Panc1 (cell line): ENCODE results near the gene SERAC1. TPM values are rescaled to one million over a fixed set of nuclear protein-coding genes. Genes with fewer than 3 reads are reported as not detected.

ENCODE experiments used
- ATAC-seq: fragments of 200-7000 bp; cut with Tn5 transposase; 2 replicates; pipeline ENCODE4 v1.9.1; 2020; ENCODE audit warnings: mild to moderate bottlenecking, moderate library complexity
- BruUV-seq: library from RNA; stranded (reverse); fragments of 400-500 nt; replicated peaks from 2 replicates; lab custom pipeline; 2021; lab: Mats Ljungman, UMichigan
- CTCF ChIA-PET: fragments of 300-600 bp; sonication (Branson Sonifier 250); formaldehyde crosslinking; loops from one replicate; lab custom pipeline; 2022; ENCODE audit warnings: antibody characterized with exemption; lab: Charles Lee
- POLR2A ChIA-PET: fragments of 300-600 bp; sonication (Branson Sonifier 250); formaldehyde crosslinking; loops from one replicate; lab custom pipeline; 2022; ENCODE audit warnings: antibody characterized with exemption; lab: Charles Lee
- DNase-seq: peaks from one replicate; pipeline ENCODE4 v3.0.0-alpha.2; 2010; ENCODE audit warnings: low read depth, low spot score
- H3K27ac ChIP-seq: 2 replicates; pipeline ENCODE4 v1.5.1; 2011; ENCODE audit warnings: mild to moderate bottlenecking, low read length, inconsistent platforms
- H3K27me3 ChIP-seq: fragments of 200-500 bp; sonication (Bioruptor generic); 2 replicates; pipeline ENCODE4 v1.6.0; 2014; ENCODE audit warnings: low read length, inconsistent platforms; ENCODE audit not compliant: control insufficient read depth, insufficient read depth
- H3K36me3 ChIP-seq: fragments of 200-500 bp; sonication (Bioruptor generic); 2 replicates; pipeline ENCODE4 v1.5.1; 2014; ENCODE audit warnings: inconsistent platforms, mild to moderate bottlenecking, low read length, moderate library complexity; ENCODE audit not compliant: control insufficient read depth, insufficient read depth
- H3K4me1 ChIP-seq: 2 replicates; pipeline ENCODE4 v1.5.1; 2011; ENCODE audit warnings: inconsistent platforms, mild to moderate bottlenecking, low read length, moderate library complexity; ENCODE audit not compliant: control insufficient read depth, insufficient read depth
- H3K4me3 ChIP-seq, 2 experiments: 2 replicates each; pipeline ENCODE4 v1.5.1; 2011 to 2012; ENCODE audit warnings: low read depth in 2 of 2, low read length in 2 of 2, mild to moderate bottlenecking in 2 of 2, inconsistent platforms in 1 of 2, moderate library complexity in 1 of 2
- H3K9me3 ChIP-seq: fragments of 200-500 bp; sonication (Bioruptor generic); 2 replicates; pipeline ENCODE4 v1.5.1; 2014; ENCODE audit warnings: low read depth, mild to moderate bottlenecking, inconsistent platforms, low read length, moderate library complexity; ENCODE audit not compliant: control insufficient read depth, insufficient read depth
- CTCF ChIP-seq: fragments of 450-650 bp; IDR thresholded peaks from 2 replicates; pipeline ENCODE4 v1.5.1; 2017; ENCODE audit warnings: mild to moderate bottlenecking
- POLR2AphosphoS5 ChIP-seq: IDR thresholded peaks from 2 replicates; pipeline ENCODE4 v1.6.1; 2012; ENCODE audit warnings: mild to moderate bottlenecking, low read depth, low read length, moderate library complexity
- SIN3A ChIP-seq: IDR thresholded peaks from 2 replicates; pipeline ENCODE4 v1.6.1; 2012; ENCODE audit warnings: low read depth, mild to moderate bottlenecking, low read length, moderate library complexity, borderline replicate concordance; ENCODE audit not compliant: insufficient read depth
- TCF7L2 ChIP-seq: IDR thresholded peaks from 2 replicates; pipeline ENCODE4 v1.6.1; 2011; ENCODE audit warnings: mild to moderate bottlenecking, low read depth, low read length, inconsistent platforms
- in situ Hi-C: cut with HindIII; loops from 2 replicates; pipeline ENCODE4 v1.10.0; 2016; ENCODE audit warnings: low sequenced_read_pairs, low pct_unique_long_range_greater_than_20kb
- intact Hi-C: fragments of 100-400 bp; cut with micrococcal nuclease; formaldehyde crosslinking; loops from one replicate; pipeline ENCODE4 v1.10.0; 2022; ENCODE audit not compliant: unreplicated experiment
- total RNA-seq: library from RNA; stranded (reverse); gene quantifications from one replicate; pipeline ENCODE4 v1.2.1, GENCODE V29; 2021; ENCODE audit not compliant: unreplicated experiment
- TF ChIP-seq, protein P1 (sequence below), 2 experiments: IDR thresholded peaks; 2 replicates each; pipeline ENCODE4 v1.6.1; 2011 to 2012; ENCODE audit warnings: low read depth in 2 of 2, control low read depth in 1 of 2, low read length in 1 of 2, mild to moderate bottlenecking in 1 of 2, moderate library complexity in 1 of 2; ENCODE audit not compliant: insufficient read depth in 1 of 2

The SERAC1 gene
- total RNA-seq, 1 experiment from 2014 or later = 8.2 TPM

GRCh38 chr6:158125271-158125670 is 42.8 kb downstream of the SERAC1 start:
- in situ Hi-C loops (no loop called here), intact Hi-C loops (no loop called here)
- no TSS peak for BruUV-seq
- no peak for ATAC-seq
- Histone ChIP-seq H3K4me1 (no peaks in the 10 kb centered on the region), H3K4me3 (no peak overlapping the region), H3K9me3 (no peaks in the 10 kb centered on the region), H3K36me3 (no peaks in the 10 kb centered on the region), H3K27me3 (no peaks in the 10 kb centered on the region), H3K27ac (no peak overlapping the region)
- DNase-seq = no peak
- TF ChIP-seq CTCF (no peak), TCF7L2 (no peak), POLR2AphosphoS5 (no peak), SIN3A (no peak)
- TF ChIP-seq, protein P1, sequence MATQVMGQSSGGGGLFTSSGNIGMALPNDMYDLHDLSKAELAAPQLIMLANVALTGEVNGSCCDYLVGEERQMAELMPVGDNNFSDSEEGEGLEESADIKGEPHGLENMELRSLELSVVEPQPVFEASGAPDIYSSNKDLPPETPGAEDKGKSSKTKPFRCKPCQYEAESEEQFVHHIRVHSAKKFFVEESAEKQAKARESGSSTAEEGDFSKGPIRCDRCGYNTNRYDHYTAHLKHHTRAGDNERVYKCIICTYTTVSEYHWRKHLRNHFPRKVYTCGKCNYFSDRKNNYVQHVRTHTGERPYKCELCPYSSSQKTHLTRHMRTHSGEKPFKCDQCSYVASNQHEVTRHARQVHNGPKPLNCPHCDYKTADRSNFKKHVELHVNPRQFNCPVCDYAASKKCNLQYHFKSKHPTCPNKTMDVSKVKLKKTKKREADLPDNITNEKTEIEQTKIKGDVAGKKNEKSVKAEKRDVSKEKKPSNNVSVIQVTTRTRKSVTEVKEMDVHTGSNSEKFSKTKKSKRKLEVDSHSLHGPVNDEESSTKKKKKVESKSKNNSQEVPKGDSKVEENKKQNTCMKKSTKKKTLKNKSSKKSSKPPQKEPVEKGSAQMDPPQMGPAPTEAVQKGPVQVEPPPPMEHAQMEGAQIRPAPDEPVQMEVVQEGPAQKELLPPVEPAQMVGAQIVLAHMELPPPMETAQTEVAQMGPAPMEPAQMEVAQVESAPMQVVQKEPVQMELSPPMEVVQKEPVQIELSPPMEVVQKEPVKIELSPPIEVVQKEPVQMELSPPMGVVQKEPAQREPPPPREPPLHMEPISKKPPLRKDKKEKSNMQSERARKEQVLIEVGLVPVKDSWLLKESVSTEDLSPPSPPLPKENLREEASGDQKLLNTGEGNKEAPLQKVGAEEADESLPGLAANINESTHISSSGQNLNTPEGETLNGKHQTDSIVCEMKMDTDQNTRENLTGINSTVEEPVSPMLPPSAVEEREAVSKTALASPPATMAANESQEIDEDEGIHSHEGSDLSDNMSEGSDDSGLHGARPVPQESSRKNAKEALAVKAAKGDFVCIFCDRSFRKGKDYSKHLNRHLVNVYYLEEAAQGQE (IDR thresholded peaks at IDR 0.05; ENCODE audit: insufficient read depth in 1 of 2, low read depth in 2 of 2, low read length in 1 of 2) = no peak
- POLR2A ChIA-PET = no interaction called here
- CTCF ChIA-PET = no interaction called here

DNA sequence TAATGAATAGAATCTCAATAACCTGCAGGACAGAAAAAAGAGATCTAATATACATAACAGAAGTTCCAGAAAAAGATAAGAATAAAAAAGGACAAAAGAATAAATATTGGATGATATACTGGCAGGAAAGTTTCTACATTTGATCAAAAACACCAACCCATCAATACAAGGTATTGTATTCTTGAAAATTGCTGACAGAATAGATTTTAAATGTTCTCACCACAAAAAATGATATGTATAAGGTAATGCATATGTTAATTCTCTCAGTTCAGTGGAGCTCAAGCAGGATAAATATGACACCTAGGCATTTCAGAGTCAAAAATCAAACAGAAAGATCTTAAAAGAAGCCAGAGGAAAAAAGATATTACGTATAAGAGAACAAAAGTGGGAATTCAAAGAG is 43.8 kb downstream of the SERAC1 start:
- Histone ChIP-seq H3K27ac (no peak overlapping the region), H3K27me3 (no peaks in the 10 kb centered on the region), H3K4me3 (no peak overlapping the region), H3K9me3 (no peaks in the 10 kb centered on the region), H3K4me1 (no peaks in the 10 kb centered on the region), H3K36me3 (no peaks in the 10 kb centered on the region)
- ChIA-PET POLR2A (interaction anchor here (0.5 kb wide), 1 partner anchor 48 kb away, joined by 3 read pairs; no protein-coding TSS in a partner anchor), CTCF (no interaction called here)
- DNase-seq (no peak), ATAC-seq (no peak)
- intact Hi-C loops (no loop called here), in situ Hi-C loops (no loop called here)
- BruUV-seq = no TSS peak
- TF ChIP-seq CTCF = no peak
- TF ChIP-seq TCF7L2 = no peak
- no peak for TF ChIP-seq POLR2AphosphoS5
- TF ChIP-seq SIN3A = no peak
- TF ChIP-seq, protein P1 (IDR thresholded peaks at IDR 0.05; ENCODE audit: insufficient read depth in 1 of 2, low read depth in 2 of 2, low read length in 1 of 2) = no peak
